NCI-H146 treated with DMSO at 0.1 percent for 48 hours (cell line): ENCODE data around the gene HIP1R.
A peak's percentile ranks its signal among the peaks of the same experiment; 100 is the strongest.

ENCODE experiments used
- DNase-seq: peaks from one replicate; lab custom pipeline; 2025; ENCODE audit not compliant: unreplicated experiment; lab: John Stamatoyannopoulos, UW

HIP1R gene

DNA sequence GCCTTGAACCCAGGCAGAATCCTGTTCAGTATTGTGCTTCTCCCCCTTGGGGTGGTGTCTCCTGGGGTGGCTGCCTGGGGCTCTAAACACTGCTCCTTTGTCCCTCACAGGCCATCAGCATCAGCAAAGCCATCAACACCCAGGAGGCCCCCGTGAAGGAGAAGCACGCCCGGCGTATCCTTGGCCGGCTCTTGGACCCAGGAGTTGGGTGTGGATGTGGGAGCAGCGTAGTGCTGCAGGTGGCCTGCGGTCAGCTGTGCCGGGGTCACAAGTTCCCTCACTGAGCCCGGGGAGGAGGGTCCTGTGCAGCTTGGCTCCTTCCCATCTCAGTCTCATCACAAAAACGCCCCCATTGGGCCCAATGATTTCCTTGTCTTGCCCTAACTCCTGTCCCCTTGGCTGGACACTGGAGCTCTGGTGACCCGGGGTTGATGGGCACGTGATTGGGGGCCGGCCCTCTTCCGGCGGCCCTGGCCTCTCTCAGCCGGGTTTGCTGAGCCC lies 12.7 kb downstream of the HIP1R start:
- DNase-seq: no peak

DNA sequence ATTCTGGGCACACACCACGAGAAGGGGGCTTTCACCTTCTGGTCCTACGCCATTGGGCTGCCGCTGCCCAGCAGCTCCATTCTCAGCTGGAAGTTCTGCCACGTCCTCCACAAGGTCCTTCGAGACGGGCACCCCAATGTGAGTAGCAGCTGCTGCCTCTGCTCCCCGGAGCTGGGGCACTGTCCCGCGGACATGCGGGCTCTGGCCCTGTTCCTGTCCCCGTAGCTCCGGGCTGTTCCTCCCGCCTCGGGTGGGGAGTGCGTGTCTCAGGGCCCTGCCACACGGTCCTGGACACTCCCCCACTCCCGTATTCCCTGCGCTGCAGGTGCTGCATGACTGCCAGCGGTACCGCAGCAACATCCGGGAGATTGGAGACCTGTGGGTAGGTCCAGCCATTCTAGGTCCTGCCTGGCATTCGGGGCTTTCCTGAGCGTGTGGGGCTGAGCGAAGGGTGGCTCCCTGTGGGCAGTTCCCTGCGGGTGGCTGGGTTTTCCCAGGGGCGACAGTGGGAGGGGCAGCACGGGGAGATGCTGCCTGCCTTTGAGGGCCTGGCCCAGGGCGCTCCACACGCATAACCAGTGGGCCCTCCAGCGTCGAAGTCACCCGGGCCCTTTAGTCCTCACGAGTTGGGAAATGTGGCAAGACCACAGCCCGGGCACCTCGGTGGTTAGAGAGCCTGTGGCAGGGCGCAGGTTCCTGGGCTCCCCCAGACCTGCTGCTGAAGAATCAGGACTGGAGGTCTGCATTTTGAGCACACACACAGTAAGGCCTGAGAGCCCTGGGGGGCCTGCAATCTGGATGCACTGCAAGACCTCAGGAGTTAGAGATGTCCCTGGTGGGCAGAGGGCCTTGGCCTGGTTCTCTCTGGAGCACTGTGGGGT lies 13.5 kb downstream of the HIP1R start:
- DNase-seq: no peak

DNA sequence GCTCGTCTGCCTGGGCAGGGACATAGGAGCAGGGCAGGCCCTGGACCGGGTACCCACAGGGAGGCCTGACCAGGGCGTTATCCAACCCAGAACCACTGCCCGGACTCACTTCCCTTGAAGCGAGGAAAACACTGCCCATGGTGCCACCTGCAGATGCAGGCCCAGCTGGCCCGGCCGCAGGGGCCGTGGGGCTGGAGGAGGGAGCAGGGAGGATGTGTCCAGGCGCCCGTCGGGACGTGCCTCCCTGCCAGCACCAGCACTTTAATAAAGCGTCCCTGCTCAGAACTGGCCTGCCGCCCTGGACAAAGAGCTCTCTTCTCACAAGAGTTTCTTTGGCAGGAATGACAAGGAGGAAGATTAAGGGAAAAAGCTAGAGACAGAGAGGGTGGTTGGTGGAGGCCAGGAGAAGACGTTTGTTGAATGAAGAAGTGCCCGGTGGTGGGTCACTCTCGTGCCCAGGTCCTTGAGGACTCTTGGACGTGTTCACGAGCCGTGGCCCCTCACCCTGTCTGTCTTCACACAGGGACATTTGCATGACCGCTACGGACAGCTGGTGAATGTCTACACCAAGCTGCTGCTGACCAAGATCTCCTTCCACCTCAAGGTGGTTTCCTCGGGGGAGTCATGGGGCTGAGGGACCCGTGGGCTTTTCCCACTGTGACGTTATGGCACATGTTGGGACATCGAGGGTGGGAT lies 14.2 kb downstream of the HIP1R start:
- no peak for DNase-seq

DNA sequence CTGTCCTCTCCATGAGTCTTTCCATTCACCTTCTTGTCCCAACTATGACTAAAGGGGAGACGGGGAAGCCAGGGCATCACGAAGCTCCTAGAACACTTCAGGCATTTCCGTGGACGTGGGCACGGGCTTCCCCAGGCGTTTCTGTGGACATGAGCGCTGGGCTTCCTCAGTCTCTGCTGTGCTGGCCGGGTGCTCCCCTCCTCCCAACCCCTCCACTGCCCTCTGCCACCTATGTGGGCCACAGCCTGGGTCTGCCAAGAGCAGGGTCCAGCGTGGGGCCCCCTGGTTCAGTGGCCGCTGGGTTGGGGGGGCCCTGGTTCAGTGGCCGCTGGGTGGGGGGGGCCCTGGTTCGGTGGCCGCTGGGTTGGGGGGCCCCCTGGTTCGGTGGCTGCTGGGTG lies 14.8 kb downstream of the HIP1R start:
- DNase-seq: no peak

DNA sequence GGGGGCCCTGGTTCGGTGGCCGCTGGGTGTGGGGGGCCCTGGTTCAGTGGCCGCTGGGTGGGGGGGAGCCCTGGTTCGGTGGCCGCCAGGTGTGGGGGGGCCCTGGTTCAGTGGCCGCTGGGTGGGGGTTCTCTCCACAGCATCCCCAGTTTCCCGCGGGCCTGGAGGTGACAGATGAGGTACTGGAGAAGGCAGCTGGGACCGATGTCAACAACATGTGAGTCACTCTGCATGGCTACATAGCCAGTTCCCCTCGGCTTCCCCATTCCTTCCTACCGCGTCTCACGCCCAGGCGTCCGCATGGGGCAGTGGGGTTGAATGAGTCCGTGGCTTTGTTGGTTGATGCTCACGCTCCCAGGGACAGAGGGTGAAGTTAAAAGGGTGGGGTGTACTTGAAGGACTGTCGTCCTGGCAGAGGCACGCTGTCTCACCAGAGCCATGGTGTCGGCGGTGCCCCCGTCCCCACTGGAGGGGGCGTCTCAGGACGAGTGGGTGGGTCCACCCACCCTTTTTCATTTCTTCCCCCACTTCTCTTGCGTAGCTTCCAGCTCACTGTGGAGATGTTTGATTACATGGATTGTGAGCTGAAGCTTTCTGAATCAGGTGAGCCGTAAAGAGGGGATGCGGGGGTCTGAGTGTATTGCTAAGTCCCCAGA lies 15.6 kb downstream of the HIP1R start:
- no peak for DNase-seq

DNA sequence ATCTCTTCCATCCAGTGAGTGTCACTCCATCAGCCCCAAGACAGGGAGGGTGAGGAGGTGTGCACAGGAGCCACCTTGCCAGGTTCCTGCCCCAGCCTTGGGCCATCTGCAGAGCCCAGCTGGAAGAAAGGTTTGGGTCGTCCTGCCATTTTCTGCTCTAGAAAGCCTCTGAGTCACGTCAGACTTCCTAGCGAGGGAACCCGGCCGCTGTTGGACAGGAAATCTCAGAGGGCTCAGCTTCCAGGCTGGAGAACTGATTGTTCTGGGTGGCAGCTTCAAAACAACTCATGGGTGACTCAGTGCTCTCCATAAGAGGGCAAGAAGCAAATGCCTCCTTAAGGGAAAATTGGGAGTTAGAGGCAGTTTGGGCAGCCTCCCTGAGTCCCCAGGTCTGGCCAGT lies 16.6 kb downstream of the HIP1R start:
- no peak for DNase-seq

DNA sequence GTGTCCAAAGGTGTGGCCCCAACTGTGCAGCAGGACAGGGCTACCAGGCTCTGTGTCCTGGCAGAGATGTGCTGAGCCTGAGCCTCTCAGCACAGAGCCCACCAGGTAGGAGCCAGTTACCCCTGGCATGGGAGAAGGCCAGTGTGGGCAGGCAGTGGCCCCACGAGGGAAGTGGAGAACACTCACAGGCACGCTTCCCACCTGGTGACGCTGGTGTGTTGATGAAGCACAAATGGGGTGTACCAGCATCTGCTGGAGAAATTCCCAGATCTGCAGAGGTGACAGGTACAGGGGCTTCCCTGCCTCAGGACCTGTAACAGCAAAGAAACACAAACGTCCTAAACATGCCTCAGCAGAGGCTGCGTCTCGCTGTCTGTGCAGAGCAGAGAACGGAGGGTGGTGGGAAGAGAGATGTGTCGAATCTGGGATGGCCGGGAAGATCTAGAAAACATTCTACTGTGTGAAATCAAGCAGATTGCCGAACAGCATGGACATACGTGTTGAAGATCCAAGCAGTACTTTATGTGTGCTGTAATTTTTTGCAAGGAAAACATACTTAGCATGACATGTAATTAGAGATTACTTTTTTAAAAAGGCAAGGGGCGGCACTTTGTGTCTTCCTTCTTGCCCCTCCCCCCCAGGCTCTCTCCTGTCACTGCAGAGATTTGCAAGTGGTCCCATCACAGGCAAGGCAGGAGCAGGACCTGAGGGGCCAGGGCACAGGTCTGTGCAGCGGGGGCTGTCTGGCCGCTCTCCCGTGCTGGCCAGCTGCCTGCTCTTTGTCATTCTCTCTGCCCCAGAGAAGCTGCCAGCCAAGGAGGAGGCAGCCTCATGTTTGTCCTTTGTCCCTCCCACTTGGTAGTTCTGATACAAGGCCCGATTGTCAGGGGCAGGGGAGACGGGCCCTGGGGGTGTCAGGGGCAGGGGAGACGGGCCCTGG lies 17.3 kb downstream of the HIP1R start:
- DNase-seq: no peak

DNA sequence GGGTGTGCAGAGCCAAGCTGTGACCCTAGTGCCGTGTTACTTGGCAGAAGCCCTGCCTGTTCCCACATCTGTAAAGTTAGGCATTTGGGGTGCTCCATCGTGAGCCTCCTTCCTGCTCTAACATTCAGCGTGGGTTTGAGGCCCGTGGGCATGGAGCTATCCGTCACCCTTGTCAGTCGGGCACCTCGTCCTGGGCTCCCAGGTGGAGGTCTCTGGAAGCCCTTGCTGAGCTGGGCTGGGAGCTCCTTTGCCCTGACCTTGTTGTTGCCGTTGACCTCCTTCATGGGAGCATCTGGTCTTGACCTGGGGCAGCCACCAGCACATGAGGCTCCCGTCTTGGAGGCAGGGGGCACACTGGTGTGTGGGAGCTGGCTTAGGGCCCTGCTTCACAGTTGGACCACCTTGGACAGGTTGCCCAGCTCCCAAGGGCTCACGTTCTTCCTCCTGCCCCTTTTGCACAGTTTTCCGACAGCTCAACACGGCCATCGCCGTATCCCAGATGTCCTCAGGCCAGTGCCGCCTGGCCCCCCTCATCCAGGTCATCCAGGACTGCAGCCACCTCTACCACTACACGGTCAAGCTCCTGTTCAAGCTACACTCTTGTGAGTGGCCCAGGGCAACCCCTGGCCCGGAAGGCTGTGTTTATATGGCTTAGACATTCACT lies 18.5 kb downstream of the HIP1R start:
- DNase-seq: no peak

DNA sequence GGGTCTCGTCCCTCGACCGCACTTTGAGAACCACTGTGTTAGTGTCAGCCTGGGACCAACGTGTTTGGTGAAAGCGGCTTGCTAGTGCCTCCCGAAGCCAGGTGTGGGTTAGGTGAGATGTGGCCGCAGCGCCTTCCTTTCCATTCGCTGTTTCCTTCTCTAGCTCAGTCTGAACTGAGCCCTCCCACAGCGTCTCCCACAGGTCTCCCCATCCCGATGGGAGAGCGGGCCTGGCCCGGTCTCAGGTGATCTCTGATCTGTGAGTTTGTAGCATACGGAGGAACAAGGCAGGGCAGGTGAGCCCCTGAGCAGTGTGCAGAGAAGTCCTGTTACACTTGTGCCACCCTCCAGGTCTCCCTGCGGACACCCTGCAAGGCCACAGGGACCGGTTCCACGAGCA lies 19.3 kb downstream of the HIP1R start:
- no peak for DNase-seq

DNA sequence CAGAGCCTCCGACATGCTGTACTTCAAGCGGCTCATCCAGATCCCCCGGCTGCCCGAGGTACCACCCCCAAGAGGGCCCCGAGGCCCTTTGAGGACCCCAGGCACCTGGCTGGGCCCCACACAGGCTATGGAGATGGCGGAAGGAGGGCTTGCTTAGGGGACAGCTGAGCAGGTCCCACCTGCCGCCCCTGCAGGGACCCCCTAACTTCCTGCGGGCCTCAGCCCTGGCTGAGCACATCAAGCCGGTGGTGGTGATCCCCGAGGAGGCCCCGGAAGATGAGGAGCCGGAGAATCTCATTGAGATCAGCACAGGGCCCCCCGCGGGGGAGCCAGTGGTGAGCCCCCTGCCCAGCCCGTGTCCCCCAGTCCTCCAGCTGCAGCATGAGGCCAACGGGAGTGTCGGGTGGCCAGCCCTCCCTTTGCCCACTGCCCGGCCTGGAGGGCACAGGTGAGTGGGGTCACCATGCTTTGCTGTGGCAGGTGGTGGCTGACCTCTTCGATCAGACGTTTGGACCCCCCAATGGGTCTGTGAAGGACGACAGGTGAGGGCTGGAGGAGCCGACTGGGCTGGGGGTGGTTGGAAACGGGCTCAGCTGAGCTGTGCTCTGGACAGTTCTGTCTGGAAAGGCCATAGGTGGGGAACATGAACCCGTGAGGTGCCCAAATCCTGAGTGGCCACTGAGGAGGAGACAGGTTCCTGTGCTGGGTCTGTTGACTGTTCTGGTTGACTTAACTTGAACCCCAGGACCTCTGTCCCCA lies 20.0 kb downstream of the HIP1R start:
- DNase-seq: no peak

DNA sequence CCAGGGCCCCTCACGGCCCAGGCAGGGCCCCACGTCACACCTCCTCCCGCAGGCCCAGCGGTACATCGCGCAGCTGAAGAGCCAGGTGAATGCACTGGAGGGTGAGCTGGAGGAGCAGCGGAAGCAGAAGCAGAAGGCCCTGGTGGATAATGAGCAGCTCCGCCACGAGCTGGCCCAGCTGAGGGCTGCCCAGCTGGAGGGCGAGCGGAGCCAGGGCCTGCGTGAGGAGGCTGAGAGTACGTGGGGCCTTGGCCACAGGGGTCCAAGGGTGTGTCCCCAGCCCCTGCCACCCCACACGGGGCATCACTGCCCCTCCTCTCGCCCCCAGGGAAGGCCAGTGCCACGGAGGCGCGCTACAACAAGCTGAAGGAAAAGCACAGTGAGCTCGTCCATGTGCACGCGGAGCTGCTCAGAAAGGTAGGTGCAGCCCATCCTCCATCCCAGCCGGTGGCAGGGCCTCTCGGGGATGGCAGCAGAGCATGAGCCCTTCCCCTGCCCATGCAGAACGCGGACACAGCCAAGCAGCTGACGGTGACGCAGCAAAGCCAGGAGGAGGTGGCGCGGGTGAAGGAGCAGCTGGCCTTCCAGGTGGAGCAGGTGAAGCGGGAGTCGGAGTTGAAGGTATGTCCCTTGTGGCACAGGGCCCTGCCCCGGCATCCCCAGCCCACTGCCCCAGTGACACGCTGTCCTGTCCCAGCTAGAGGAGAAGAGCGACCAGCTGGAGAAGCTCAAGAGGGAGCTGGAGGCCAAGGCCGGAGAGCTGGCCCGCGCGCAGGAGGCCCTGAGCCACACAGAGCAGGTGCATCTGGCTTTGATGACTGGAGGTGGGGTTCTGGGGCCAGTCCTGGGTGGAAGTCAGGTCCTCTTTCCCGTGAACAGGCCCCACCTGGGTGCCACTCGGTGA lies 20.9 kb downstream of the HIP1R start:
- no peak for DNase-seq

DNA sequence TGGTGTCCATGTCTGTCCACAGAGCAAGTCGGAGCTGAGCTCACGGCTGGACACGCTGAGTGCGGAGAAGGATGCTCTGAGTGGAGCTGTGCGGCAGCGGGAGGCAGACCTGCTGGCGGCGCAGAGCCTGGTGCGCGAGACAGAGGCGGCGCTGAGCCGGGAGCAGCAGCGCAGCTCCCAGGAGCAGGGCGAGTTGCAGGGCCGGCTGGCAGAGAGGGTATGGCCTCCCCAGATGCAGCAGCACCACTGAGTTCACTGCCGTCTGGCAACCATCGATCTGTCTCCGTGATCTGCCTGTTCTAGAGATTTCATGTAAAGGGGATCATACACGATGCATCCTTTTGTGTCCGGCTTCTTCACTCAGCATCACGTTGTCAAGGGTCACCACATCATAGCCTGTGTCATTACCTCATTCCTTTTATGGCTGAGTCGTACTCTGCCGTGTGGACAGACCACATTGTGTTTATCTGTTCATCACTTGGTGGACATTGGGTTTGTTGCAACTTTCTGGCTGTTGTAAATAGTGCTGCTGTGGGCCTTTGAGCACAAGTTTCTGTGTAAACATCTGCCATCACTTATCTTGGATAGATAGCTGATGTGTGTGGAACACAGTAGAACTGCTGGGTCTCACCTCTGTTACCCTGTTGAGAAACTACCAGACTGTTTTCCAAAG lies 21.9 kb downstream of the HIP1R start:
- no peak for DNase-seq

DNA sequence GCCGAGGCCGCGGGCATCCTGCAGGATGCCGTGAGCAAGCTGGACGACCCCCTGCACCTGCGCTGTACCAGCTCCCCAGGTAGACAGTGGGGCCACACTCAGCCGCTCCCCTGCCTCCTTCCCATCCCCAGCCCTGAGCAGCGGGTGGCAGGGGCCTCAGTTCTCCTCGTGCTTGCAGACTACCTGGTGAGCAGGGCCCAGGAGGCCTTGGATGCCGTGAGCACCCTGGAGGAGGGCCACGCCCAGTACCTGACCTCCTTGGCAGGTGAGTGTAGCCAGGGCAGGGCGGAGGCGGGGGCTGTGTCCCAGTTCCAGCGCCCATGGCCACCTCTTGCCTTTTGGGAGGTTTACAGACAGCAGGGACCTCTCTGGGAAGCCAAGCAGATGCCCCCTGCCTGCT lies 22.9 kb downstream of the HIP1R start:
- no peak for DNase-seq

DNA sequence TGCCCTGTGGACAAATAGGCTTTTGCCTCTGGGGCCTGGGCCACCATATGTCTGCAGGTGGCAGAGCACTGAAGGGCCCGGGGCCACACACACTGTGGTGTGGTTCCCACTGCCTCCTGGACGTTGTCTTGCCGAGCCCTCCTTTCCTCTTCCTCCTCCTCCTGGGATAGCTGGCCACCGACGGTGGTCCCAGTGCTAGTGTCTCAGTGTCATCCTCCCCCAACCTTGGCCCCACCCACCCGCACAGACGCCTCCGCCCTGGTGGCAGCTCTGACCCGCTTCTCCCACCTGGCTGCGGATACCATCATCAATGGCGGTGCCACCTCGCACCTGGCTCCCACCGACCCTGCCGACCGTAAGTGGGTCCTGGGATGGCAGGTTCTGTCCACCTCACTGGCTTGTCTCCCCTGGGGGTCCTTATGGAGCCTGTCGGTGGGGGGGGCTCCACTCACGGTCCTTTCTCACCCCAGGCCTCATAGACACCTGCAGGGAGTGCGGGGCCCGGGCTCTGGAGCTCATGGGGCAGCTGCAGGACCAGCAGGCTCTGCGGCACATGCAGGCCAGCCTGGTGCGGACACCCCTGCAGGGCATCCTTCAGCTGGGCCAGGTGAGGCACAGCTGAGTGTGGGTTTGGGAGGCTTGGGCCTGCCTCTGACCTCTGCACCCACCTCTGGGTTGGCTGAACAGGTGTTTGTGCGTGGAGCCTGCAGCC lies 23.5 kb downstream of the HIP1R start:
- DNase-seq: no peak

DNA sequence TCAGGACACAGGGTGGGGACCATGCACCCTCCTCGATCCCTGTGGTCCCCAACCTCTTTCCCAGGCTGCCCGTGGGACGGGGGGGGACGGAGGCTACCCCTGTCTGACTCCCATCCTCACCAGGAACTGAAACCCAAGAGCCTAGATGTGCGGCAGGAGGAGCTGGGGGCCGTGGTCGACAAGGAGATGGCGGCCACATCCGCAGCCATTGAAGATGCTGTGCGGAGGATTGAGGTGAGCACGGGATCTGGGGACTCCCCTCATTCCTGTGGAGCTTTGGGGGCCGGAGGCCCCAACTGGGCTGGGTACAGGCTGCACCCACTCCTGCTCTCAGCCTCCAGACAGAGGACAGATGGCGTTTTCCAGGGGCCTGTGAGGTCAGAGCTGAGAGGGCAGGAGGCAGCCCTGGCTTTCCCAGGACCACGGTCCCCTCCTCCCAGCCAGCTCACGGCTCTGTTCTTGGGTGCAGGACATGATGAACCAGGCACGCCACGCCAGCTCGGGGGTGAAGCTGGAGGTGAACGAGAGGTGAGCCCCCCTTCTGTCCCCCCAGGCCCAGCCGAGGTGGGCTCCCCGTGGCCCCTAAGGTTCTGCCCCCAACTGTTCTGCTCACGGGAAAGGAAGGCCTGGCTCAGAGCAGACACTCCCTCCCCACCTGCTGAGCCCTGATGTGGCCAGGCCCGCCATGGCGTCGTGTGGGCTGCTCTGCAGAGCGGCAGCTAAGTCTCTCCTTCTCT lies 24.2 kb downstream of the HIP1R start:
- no peak for DNase-seq

DNA sequence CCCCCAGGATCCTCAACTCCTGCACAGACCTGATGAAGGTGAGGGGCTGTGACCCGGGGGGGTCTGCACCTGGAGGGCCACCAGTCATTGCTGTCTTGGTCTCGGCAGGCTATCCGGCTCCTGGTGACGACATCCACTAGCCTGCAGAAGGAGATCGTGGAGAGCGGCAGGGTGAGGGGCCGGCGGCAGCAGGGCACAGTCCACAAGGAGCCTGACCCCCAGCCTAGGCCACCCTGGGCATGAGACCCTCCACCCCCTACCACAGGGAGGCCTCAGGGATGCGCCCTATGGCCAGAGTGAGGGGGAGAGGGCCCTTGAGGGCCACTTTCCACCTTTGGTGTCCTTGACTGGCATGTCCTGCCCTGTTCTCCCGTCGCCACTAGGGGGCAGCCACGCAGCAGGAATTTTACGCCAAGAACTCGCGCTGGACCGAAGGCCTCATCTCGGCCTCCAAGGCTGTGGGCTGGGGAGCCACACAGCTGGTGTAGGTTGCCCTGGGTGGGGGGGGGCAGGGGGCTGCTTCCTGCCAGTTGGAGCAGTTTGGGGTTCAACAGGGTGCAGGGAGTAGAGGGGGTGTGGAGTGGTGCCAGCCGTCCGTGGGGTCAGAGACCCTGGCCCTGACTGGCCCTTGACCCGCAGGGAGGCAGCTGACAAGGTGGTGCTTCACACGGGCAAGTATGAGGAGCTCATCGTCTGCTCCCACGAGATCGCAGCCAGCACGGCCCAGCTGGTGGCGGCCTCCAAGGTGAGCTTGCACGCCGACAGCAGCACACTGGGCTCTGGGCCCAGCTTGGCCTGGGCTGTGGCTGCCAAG lies 25.0 kb downstream of the HIP1R start:
- DNase-seq: peak; percentile 9
